Activated CD8-positive, alpha-beta memory T cell treated with anti-CD3 and anti-CD28 coated beads for 36 hours (primary cell): ENCODE measurements around the gene NPTX2. TPM values are rescaled to one million over a fixed set of nuclear protein-coding genes. Genes with fewer than 3 reads are reported as not detected.

Experiments
- total RNA-seq, 2 experiments: library from RNA; stranded (reverse); gene quantifications; one replicate each; pipeline ENCODE4 v1.2.3, GENCODE V29; 2021

The NPTX2 gene
- total RNA-seq, 2 experiments from 2014 or later: 0.13 to 0.23 TPM

Other genes starting within 250 kb of the NPTX2 start
- under 1 TPM; 0.63 to 0.82 TPM for gene BAIAP2L1, start 216.2 kb upstream of the NPTX2 start, total RNA-seq